HCEC 1CT (cell line): Measurements from ENCODE around the gene MAP6.

Source experiments
- DNase-seq: peaks from one replicate; pipeline ENCODE4 v3.0.0-alpha.2; 2017

The MAP6 gene

GRCh38 chr11:75565221-75565814 is 103.5 kb downstream of the MAP6 start:
- DNase-seq: peak; percentile 82

- DNase-seq: peak; percentile 80
Measured at GRCh38 chr11:75563978-75564552, 104.8 kb downstream of the MAP6 start.

- no peak for DNase-seq
Measured at GRCh38 chr11:75563501-75563977, 105.3 kb downstream of the MAP6 start.

- peak; percentile 65 for DNase-seq
Measured at GRCh38 chr11:75562836-75563484, 105.9 kb downstream of the MAP6 start.

- DNase-seq: peak; percentile 82
Measured at GRCh38 chr11:75562048-75562835, 106.6 kb downstream of the MAP6 start, which contains the start of gene SERPINH1. SERPINH1 (plus strand) TSS chr11:75562253; CDS start chr11:75566350, 4,097 bp downstream.

- no peak for DNase-seq
Measured at GRCh38 chr11:75561426-75562047, 107.3 kb downstream of the MAP6 start.

- DNase-seq: no peak
Measured at GRCh38 chr11:75560644-75561043, 108.2 kb downstream of the MAP6 start.

- peak; percentile 71 for DNase-seq
Measured at GRCh38 chr11:75558939-75559843, 109.6 kb downstream of the MAP6 start.

- peak; percentile 85 for DNase-seq
Measured at GRCh38 chr11:75557666-75558494, 111.0 kb downstream of the MAP6 start.

GRCh38 chr11:75556275-75556674 is 112.6 kb downstream of the MAP6 start:
- DNase-seq: no peak

GRCh38 chr11:75555079-75555811 is 113.6 kb downstream of the MAP6 start:
- no peak for DNase-seq

- peak; percentile 98 for DNase-seq
Measured at GRCh38 chr11:75554258-75555022, 114.4 kb downstream of the MAP6 start.

- no peak for DNase-seq
Measured at GRCh38 chr11:75553889-75554257, 115.0 kb downstream of the MAP6 start.

- no peak for DNase-seq
Measured at GRCh38 chr11:75553182-75553581, 115.7 kb downstream of the MAP6 start.

GRCh38 chr11:75549370-75549958 is 119.4 kb downstream of the MAP6 start:
- no peak for DNase-seq

GRCh38 chr11:75548595-75549272 is 120.1 kb downstream of the MAP6 start:
- DNase-seq: no peak

GRCh38 chr11:75547617-75548058 is 121.2 kb downstream of the MAP6 start:
- peak; percentile 41 for DNase-seq

GRCh38 chr11:75547177-75547576 is 121.7 kb downstream of the MAP6 start:
- no peak for DNase-seq
